ENCODE results near the gene TBX19. TPM values are rescaled to one million over a fixed set of nuclear protein-coding genes. Genes with fewer than 3 reads are reported as not detected.

The TBX19 gene
- total and polyA plus RNA-seq, 2 donors (not counting 1 experiment from before 2014, with no cell fraction given) = 6.3 to 7.0 TPM

DNA sequence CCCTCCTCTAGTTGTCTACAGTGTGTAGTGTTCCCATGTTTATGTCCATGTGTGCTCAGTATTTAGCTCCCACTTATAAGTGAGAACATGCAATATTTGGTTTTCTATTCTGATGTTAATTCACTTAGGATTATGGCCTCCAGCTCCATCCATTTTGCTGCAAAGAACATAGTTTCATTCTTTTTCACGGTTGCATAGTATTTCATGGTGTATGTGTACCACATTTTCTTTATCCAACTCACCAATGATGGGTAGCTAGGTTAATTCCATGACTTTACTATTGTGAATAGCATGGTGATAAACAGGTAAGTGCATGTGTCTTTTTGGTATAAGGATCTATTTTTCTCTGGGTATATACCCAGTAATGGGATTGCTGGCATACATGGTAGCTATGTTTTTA, 67.0 kb downstream of the TBX19 start:
- peaks cover 10% of the 10 kb centered on the region for H3K4me1 Mint-ChIP-seq
- peak overlapping the region; percentile 88 for H3K4me3 Mint-ChIP-seq
- POLR2A ChIA-PET = interaction anchor here (0.6 kb wide), 1 partner anchor 18 kb away, joined by 3 read pairs; no protein-coding TSS in a partner anchor
- Histone ChIP-seq H3K27ac (ENCODE audit: low read length in 2 of 2) (peak overlapping the region in 1 of 2 donors; percentile 54), H3K4me1 (ENCODE audit: control insufficient read depth in 2 of 2, insufficient read depth in 2 of 2, low read length in 2 of 2) (peaks cover 3 to 4% of the 10 kb centered on the region in 2 donors), H3K27me3 (replicated peaks in 1 of 4; ENCODE audit: control extremely low read depth in 1 of 4, control insufficient read depth in 3 of 4, insufficient read depth in 4 of 4, low read length in 3 of 4) (no peaks in the 10 kb centered on the region), H3K4me3 (ENCODE audit: control extremely low read depth in 1 of 5, extremely low read depth in 1 of 5, insufficient read depth in 1 of 5, low read depth in 2 of 5, low read length in 4 of 5) (peak overlapping the region in 1 of 5 experiments; percentile 78), H3K79me2 (ENCODE audit: control insufficient read depth, insufficient read depth, low read length) (no peaks in the 10 kb centered on the region), H4K20me1 (ENCODE audit: control insufficient read depth, insufficient read depth, low read length, poor library complexity, severe bottlenecking) (no peaks in the 10 kb centered on the region), H3K9ac (ENCODE audit: low read length) (peak overlapping the region; percentile 70), H2AFZ (ENCODE audit: insufficient read depth, low read depth, low read length, poor library complexity, severe bottlenecking) (peak overlapping the region; percentile 81), H3K36me3 (replicated peaks in 1 of 2; ENCODE audit: control extremely low read depth in 1 of 2, control insufficient read depth in 1 of 2, extremely low read depth in 1 of 2, insufficient read depth in 2 of 2, low read length in 1 of 2) (no peaks in the 10 kb centered on the region), H3K9me3 (ENCODE audit: control extremely low read depth in 1 of 3, control insufficient read depth in 2 of 3, insufficient read depth in 1 of 3, low read length in 2 of 3) (peaks cover 0 to 1% (median 0%) of the 10 kb centered on the region in 3 donors), H3K4me2 (replicated peaks; ENCODE audit: low read depth, low read length, poor library complexity, severe bottlenecking) (peak overlapping the region; percentile 68)
- TF ChIP-seq, protein P1, sequence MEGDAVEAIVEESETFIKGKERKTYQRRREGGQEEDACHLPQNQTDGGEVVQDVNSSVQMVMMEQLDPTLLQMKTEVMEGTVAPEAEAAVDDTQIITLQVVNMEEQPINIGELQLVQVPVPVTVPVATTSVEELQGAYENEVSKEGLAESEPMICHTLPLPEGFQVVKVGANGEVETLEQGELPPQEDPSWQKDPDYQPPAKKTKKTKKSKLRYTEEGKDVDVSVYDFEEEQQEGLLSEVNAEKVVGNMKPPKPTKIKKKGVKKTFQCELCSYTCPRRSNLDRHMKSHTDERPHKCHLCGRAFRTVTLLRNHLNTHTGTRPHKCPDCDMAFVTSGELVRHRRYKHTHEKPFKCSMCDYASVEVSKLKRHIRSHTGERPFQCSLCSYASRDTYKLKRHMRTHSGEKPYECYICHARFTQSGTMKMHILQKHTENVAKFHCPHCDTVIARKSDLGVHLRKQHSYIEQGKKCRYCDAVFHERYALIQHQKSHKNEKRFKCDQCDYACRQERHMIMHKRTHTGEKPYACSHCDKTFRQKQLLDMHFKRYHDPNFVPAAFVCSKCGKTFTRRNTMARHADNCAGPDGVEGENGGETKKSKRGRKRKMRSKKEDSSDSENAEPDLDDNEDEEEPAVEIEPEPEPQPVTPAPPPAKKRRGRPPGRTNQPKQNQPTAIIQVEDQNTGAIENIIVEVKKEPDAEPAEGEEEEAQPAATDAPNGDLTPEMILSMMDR (IDR thresholded peaks at IDR 0.05) = no peak
- no peak for TF ChIP-seq EZH2 (IDR thresholded peaks at IDR 0.05; ENCODE audit: borderline replicate concordance, insufficient read depth, low read depth, low read length, poor library complexity, severe bottlenecking)
- H3K27me3 Mint-ChIP-seq = no peaks in the 10 kb centered on the region
- CTCF ChIA-PET = interaction anchor here (1.3 to 9.5 kb wide), 2 partner anchors 18 to 1001 kb away, joined by 4 to 257 read pairs; no protein-coding TSS in a partner anchor
- no CpG with 5 or more reads among the region's 1 CpG for WGBS (ENCODE audit: insufficient coverage)
- ATAC-seq (ENCODE audit: low read depth) = no peak
- H3K9me3 Mint-ChIP-seq (ENCODE audit: insufficient read depth) = no peaks in the 10 kb centered on the region
- H3K27ac Mint-ChIP-seq = peak overlapping the region; percentile 62
- intact Hi-C loops (cut with micrococcal nuclease) = loop anchor here (10.0 kb wide), 2 partner anchors 413 to 1447 kb away; partner anchors contain the start of genes DCAF6, METTL18 and MPC2
- DNase-seq = no peak

DNA sequence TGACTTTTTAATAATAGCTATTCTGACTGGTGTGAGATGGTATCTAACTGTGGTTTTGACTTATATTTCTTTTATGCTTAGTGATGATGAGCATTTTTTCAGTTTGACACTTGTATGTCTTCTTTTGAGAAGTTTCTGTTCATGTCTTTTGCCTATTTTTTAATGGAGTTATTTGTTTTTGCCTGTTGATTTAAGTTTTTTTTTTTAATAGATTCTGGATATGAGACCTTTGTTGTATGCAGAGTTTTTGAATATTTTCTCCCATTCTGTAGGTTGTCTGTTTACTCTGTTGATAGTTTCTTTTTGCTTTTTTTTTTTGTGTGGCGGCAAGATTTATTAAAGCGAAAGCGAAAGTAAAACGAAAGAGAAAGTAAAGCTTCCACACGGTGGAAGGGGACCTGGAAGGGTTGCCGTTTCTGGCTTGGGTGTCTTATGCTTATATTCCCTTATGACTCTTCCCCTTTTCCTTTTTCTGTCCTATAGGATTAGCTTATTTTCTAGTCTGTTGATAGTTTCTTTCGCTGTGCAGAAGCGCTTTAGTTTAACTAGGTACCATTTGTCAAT, 67.6 kb downstream of the TBX19 start:
- peaks cover 6% of the 10 kb centered on the region for H3K4me1 Mint-ChIP-seq
- ATAC-seq (ENCODE audit: low read depth) (no peak), DNase-seq (peak; percentile 68)
- Histone ChIP-seq H3K9ac (ENCODE audit: low read length) (peak overlapping the region; percentile 70), H3K27ac (ENCODE audit: low read length in 2 of 2) (peak overlapping the region; percentile 30 to 54), H3K36me3 (replicated peaks in 1 of 2; ENCODE audit: control extremely low read depth in 1 of 2, control insufficient read depth in 1 of 2, extremely low read depth in 1 of 2, insufficient read depth in 2 of 2, low read length in 1 of 2) (no peaks in the 10 kb centered on the region), H3K4me1 (ENCODE audit: control insufficient read depth in 2 of 2, insufficient read depth in 2 of 2, low read length in 2 of 2) (peaks cover 0 to 3% of the 10 kb centered on the region in 2 donors), H3K4me3 (ENCODE audit: control extremely low read depth in 1 of 5, extremely low read depth in 1 of 5, insufficient read depth in 1 of 5, low read depth in 2 of 5, low read length in 4 of 5) (peak overlapping the region; percentile 49 to 78 (median 51)), H3K9me3 (ENCODE audit: control extremely low read depth in 1 of 3, control insufficient read depth in 2 of 3, insufficient read depth in 1 of 3, low read length in 2 of 3) (peaks cover 0 to 1% (median 0%) of the 10 kb centered on the region in 3 donors), H3K4me2 (replicated peaks; ENCODE audit: low read depth, low read length, poor library complexity, severe bottlenecking) (peak overlapping the region; percentile 68), H3K79me2 (ENCODE audit: control insufficient read depth, insufficient read depth, low read length) (no peaks in the 10 kb centered on the region), H2AFZ (ENCODE audit: insufficient read depth, low read depth, low read length, poor library complexity, severe bottlenecking) (peak overlapping the region; percentile 81), H3K27me3 (replicated peaks in 1 of 4; ENCODE audit: control extremely low read depth in 1 of 4, control insufficient read depth in 3 of 4, insufficient read depth in 4 of 4, low read length in 3 of 4) (no peaks in the 10 kb centered on the region), H4K20me1 (ENCODE audit: control insufficient read depth, insufficient read depth, low read length, poor library complexity, severe bottlenecking) (no peaks in the 10 kb centered on the region)
- ChIA-PET POLR2A (interaction anchor here (0.6 to 0.8 kb wide), 2 partner anchors 18 to 1020 kb away, joined by 3 to 4 read pairs; partner anchors contain the start of genes BLZF1 and NME7), CTCF (interaction anchor here (0.7 to 9.5 kb wide), 3 partner anchors 18 to 1135 kb away, joined by 4 to 257 read pairs (median 4); no protein-coding TSS in a partner anchor)
- no peak for TF ChIP-seq EZH2 (IDR thresholded peaks at IDR 0.05; ENCODE audit: borderline replicate concordance, insufficient read depth, low read depth, low read length, poor library complexity, severe bottlenecking)
- TF ChIP-seq, protein P1 (IDR thresholded peaks at IDR 0.05) = no peak
- peak overlapping the region; percentile 88 for H3K4me3 Mint-ChIP-seq
- WGBS (ENCODE audit: insufficient coverage) = no CpG with 5 or more reads among the region's 8 CpGs
- H3K27me3 Mint-ChIP-seq = no peaks in the 10 kb centered on the region
- intact Hi-C loops (cut with micrococcal nuclease) = loop anchor here (10.0 kb wide), 2 partner anchors 413 to 1447 kb away; partner anchors contain the start of genes DCAF6, METTL18 and MPC2
- no peaks in the 10 kb centered on the region for H3K9me3 Mint-ChIP-seq (ENCODE audit: insufficient read depth)
- peak overlapping the region; percentile 83 for H3K27ac Mint-ChIP-seq
